ENCODE data around the gene ROGDI. TPM values are rescaled to one million over a fixed set of nuclear protein-coding genes. Genes with fewer than 3 reads are reported as not detected.

Gene ROGDI
- total RNA-seq, 1 donor from 2014 or later = 39.3 TPM

DNA sequence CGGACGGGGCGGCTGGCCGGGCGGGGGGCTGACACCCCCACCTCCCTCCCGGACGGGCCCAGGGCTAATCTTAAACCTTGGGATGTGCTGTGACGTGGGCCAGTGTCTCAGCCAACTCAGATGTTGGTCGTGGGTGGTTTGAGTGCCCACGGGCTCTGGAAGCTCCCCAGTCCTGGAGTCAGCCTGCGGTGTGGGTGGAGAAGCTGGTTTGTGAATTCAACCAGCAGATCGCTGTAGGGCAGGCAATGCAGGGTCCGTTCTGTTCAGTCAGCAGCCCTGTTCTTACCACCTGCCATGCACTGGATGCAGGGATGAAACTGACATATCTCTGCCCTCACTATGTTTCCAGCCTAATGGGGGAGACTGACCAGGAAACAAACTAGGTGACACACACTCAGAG is 27.4 kb downstream of the ROGDI start:
- Mint-ChIP-seq H3K9me3 (no peaks in the 10 kb centered on the region), H3K27me3 (no peaks in the 10 kb centered on the region), H3K27ac (no peak overlapping the region), H3K36me3 (no peaks in the 10 kb centered on the region), H3K4me1 (ENCODE audit: unreplicated experiment) (no peaks in the 10 kb centered on the region), H3K4me3 (no peak overlapping the region)
- no peak for TF ChIP-seq CTCF (conservative IDR thresholded peaks at IDR 0.05)
- DNase-seq (ENCODE audit: extremely low spot score, unreplicated experiment) = no peak

GRCh38 chr16:4772351-4772750 is 30.1 kb downstream of the ROGDI start:
- Mint-ChIP-seq H3K9me3 (no peaks in the 10 kb centered on the region), H3K4me1 (ENCODE audit: unreplicated experiment) (peaks cover 12% of the 10 kb centered on the region), H3K4me3 (no peak overlapping the region), H3K27me3 (no peaks in the 10 kb centered on the region), H3K27ac (no peak overlapping the region), H3K36me3 (no peaks in the 10 kb centered on the region)
- DNase-seq (ENCODE audit: extremely low spot score, unreplicated experiment) = no peak
- TF ChIP-seq CTCF (conservative IDR thresholded peaks at IDR 0.05) = no peak

DNA sequence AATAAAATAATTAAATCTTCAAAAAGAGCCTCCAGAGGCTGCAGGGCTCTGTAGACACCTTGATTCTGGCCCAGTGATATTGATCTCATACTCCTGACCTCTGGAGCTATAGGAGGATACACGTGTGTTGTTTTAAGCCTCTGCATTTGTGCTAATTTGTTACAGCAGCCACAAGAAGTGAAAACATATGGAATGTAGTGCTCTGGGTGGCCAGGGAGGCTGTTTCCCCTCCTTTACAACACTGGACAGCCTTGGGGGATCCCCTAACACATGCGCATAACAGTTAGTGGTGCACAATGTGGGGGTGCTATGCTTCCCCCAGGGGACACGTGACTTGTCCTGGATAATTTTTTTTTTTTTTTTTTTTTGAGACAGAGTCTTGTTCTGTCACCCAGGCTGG is 30.8 kb downstream of the ROGDI start:
- no peak overlapping the region for H3K4me3 Mint-ChIP-seq
- peaks cover 16% of the 10 kb centered on the region for H3K4me1 Mint-ChIP-seq (ENCODE audit: unreplicated experiment)
- no peak for DNase-seq (ENCODE audit: extremely low spot score, unreplicated experiment)
- H3K9me3 Mint-ChIP-seq = no peaks in the 10 kb centered on the region
- no peaks in the 10 kb centered on the region for H3K36me3 Mint-ChIP-seq
- H3K27ac Mint-ChIP-seq = no peak overlapping the region
- no peaks in the 10 kb centered on the region for H3K27me3 Mint-ChIP-seq
- TF ChIP-seq CTCF (conservative IDR thresholded peaks at IDR 0.05) = no peak

- Mint-ChIP-seq H3K27me3 (no peaks in the 10 kb centered on the region), H3K36me3 (no peaks in the 10 kb centered on the region), H3K4me3 (peak overlapping the region; percentile 91), H3K9me3 (no peaks in the 10 kb centered on the region), H3K27ac (peak overlapping the region; percentile 59), H3K4me1 (ENCODE audit: unreplicated experiment) (peaks cover 22% of the 10 kb centered on the region)
- DNase-seq (ENCODE audit: extremely low spot score, unreplicated experiment) = no peak
- TF ChIP-seq CTCF (conservative IDR thresholded peaks at IDR 0.05) = no peak
These were observed 33.2 kb downstream of the ROGDI start for GRCh38 chr16:4769306-4769638.

DNA sequence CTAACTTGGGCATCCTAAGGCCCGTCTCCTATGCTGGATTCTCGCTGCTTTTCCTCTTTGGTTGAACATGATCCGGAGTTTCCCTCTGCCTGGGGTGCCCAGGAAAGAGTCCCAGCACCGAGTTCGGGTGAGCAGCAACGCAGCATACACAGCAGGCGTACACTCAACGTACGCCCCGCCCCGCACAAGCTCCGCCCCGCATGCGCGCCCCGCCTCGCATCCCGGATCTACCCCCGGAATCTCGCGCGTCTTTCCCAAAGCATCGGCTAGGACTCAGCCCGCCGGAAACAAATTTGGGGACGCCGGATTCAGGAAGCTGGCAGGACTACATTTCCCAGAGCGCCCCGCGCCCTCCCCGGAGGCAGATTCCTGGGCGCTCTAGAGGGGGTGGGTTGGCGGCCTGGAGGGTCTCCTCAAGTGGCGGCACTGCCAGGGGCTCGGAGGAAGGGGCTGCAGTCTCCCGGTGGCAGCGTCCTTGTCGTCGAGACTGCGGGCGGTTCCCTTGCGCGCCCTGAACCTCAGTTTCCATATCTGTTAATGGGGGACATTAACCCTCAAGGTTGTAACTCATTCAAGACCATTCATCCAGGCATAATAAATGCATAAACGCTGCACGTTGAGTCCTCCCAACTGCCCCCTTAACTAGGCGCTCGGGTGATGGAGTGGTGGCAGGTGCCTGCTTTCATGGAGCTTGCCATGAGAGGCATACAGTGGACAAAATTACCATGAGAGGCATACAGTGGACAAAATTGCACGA is 33.7 kb downstream of the ROGDI start:
- no peaks in the 10 kb centered on the region for H3K9me3 Mint-ChIP-seq
- H3K4me3 Mint-ChIP-seq = peak overlapping the region; percentile 91
- H3K27ac Mint-ChIP-seq = peak overlapping the region; percentile 94
- DNase-seq (ENCODE audit: extremely low spot score, unreplicated experiment) = peak; percentile 96
- H3K27me3 Mint-ChIP-seq = no peaks in the 10 kb centered on the region
- H3K4me1 Mint-ChIP-seq (ENCODE audit: unreplicated experiment) = peaks cover 22% of the 10 kb centered on the region
- no peak for TF ChIP-seq CTCF (conservative IDR thresholded peaks at IDR 0.05)
- H3K36me3 Mint-ChIP-seq = no peaks in the 10 kb centered on the region

Measured in type B pancreatic cell (in vitro differentiated cells).